Adrenal gland (tissue), 5 donors: ENCODE measurements around the gene TBC1D2.

Source experiments
- POLR2A ChIP-seq, 2 donors: fragments of 450-650 bp; IDR thresholded peaks; one replicate each; pipeline ENCODE4 v1.6.1; 2017; ENCODE audit warnings: antibody characterized with exemption in 2 of 2, mild to moderate bottlenecking in 2 of 2, moderate library complexity in 1 of 2
- TF ChIP-seq, protein P1 (sequence below), 6 experiments: fragments of 450-650 bp in 4 of 6; fragments of 200-600 bp in 2 of 6; sonication (generic) in 1 of 6; IDR thresholded peaks; 1 replicate in 5 of 6; 2 replicates in 1 of 6; pipeline versions ENCODE4 v1.5.1 to v1.8.0; 2016 to 2021; ENCODE audit warnings: antibody characterized with exemption in 6 of 6, mild to moderate bottlenecking in 2 of 6, moderate library complexity in 1 of 6
- donor health status: DM: no; HTN: no; CAD: no.

DNA sequence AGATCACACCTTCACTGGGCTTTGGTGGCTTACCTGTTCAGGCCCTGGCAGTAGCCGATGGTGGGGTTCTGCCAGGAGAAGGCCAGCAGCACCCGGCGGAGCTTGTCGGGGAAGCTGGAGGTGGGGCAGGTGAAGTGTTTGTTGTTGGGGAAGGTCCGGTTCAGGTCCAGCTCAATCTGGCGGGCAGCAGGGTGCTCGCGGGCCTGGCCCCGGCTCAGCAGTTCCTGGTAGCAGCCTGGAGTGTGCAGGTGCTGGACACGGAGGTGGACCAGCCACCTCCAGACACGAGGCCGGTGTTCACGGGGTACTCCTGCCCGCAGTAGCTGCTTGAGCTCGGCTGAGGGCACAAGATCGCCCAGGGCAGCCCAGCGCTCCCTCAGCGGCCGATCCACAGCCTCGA, 46.8 kb downstream of the TBC1D2 start:
- no peak for TF ChIP-seq POLR2A (IDR thresholded peaks at IDR 0.05)
- TF ChIP-seq, protein P1, sequence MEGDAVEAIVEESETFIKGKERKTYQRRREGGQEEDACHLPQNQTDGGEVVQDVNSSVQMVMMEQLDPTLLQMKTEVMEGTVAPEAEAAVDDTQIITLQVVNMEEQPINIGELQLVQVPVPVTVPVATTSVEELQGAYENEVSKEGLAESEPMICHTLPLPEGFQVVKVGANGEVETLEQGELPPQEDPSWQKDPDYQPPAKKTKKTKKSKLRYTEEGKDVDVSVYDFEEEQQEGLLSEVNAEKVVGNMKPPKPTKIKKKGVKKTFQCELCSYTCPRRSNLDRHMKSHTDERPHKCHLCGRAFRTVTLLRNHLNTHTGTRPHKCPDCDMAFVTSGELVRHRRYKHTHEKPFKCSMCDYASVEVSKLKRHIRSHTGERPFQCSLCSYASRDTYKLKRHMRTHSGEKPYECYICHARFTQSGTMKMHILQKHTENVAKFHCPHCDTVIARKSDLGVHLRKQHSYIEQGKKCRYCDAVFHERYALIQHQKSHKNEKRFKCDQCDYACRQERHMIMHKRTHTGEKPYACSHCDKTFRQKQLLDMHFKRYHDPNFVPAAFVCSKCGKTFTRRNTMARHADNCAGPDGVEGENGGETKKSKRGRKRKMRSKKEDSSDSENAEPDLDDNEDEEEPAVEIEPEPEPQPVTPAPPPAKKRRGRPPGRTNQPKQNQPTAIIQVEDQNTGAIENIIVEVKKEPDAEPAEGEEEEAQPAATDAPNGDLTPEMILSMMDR (IDR thresholded peaks at IDR 0.05): no peak
